ENCODE results near the gene MAPK14.
"Not testable (repeated sequence)": the region's sequence is repeated elsewhere in the genome, so short reads cannot be mapped to it uniquely, and the experiment has no call there.

The MAPK14 gene

GRCh38 chr6:36027501-36028087 lies at the start of gene MAPK14:
Gene MAPK14, plus strand, starts transcription at chr6:36027808. Its CDS starts 350 bp downstream, at chr6:36028158.
- DNase-seq, result peak; percentile 98 to 99

GRCh38 chr6:35980126-35980525 lies 47.5 kb upstream of the MAPK14 start:
- DNase-seq, result not testable (repeated sequence)

GRCh38 chr6:35980991-35981645 lies 46.5 kb upstream of the MAPK14 start:
- DNase-seq, result no peak

DNA sequence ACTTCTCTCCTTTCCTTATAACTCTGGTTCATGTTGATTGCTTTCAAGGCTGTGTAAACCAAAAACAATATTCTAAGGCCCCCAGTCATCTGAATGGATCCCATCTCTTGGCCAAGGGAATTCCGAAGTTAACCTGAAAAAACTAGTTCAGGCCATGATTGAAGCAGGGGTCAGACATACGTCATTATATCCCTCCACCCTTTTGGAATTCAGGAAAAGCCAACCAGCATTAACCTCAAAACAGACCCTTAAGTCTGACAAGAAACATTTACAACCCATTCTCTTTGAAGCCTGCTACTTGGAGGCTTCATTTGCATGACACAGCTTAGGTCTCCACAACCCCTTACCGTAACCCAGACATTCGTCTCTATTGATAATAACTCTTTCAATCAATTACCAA lies 42.9 kb upstream of the MAPK14 start:
- DNase-seq, result no peak

GRCh38 chr6:35988047-35988446 lies 39.6 kb upstream of the MAPK14 start:
- not testable (repeated sequence) for DNase-seq

GRCh38 chr6:35993150-35993549 lies 34.5 kb upstream of the MAPK14 start:
- no peak for DNase-seq

GRCh38 chr6:36000451-36000850 lies 27.2 kb upstream of the MAPK14 start:
- no peak for DNase-seq

GRCh38 chr6:36015666-36016065 lies 11.9 kb upstream of the MAPK14 start:
- DNase-seq, result no peak

- no peak for DNase-seq
Observed at GRCh38 chr6:36018339-36018738, 9.3 kb upstream of the MAPK14 start.

DNA sequence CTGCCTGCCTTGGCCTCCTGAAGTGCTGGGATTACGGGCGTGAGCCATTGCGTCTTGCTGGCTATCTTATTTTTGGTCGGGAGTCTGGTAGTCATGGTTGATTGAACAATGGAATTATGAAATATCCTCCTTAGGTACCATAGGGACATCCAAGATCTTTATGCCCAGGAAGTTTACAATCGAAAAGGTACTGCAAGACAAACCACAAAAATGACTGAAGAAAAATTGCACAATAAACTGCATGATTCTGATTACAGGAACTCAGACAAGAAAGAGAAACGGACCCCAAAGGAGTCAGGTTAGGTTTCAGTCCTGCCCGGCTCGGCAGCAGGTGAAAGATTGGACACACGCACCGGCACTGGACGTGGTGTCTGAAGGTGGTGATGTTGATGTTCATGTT lies 8.4 kb upstream of the MAPK14 start:
- no peak for DNase-seq

GRCh38 chr6:36020154-36020553 lies 7.5 kb upstream of the MAPK14 start:
- DNase-seq, result no peak

DNA sequence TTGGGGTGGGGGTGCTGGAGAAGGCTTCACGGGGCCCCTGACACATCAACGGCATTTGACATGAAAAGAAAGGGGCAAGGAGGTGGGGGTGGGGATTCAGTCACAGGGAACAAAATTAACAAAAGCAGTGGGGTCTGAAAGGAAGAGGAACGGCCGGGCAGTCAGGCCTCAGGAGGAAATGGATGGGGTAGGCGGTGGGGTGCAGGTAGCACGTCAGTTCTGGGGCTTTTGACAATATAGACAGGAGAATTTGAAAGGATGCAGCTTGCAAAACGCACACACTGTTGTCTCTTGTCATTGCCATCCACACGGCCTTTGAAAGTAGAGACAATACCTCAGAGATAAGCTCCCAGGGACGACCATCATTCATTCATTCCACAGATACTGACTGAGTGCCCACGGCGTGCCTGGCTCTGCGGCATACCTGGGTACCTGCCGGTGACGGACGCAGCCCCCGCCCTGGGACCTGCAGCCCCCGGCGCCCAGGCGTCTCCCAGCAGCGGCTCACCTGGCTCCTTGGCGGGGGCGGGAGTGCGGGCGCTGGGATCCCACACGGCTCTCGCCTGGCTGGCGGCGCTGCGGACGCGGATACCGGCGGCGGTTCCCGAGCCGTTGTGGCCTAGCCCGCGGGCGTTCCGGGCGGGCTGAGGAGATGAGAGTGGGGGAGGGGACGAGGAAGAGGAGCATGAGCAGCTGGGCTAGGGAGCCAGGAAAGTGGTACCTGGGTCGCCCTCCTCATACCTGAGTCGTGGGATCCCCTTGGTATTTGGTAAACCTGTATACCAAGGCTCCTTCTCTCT lies 3.4 kb upstream of the MAPK14 start, which contains the start of gene SLC26A8:
TSS of gene SLC26A8 (minus strand) at position 646 of the 800 bp plus-strand sequence. CDS start 4,934 bp downstream, outside the sequence.
- no peak for DNase-seq

DNA sequence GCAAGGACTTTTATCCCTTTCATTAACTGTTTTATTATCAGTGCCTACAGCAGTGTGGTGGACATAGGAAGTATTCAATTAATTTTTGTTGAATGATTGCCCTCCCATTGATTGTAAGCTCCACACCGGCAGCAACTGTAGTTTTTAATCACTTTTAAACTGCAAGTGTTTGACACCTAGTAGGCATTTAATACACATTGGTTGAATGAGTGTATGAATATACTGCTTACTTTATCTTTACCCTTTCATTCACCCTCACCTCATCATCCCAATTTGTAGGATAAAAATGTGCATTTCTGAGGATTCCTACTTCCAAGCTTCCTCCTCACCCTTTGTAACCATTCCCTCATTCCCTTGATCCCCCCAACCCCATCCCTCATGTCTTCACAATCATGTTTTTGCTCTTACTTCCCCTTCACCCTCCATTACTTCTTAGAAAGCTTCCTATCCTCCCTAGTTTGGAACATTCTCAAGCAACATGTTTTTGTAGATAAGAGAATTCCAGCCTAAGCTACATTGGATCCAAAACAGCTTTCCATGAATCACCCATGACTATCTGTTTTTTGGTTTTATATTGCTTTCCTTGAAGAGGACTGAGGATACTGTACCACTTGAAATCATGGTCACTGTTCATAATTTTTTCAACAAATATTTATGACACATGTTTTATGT lies 2.2 kb upstream of the MAPK14 start:
- no peak for DNase-seq

- no peak for DNase-seq
Observed at GRCh38 chr6:36025932-36026327, 1.7 kb upstream of the MAPK14 start.

GRCh38 chr6:36028088-36028876 lies 674 bp downstream of the MAPK14 start:
- DNase-seq, result peak; percentile 29 to 31

DNA sequence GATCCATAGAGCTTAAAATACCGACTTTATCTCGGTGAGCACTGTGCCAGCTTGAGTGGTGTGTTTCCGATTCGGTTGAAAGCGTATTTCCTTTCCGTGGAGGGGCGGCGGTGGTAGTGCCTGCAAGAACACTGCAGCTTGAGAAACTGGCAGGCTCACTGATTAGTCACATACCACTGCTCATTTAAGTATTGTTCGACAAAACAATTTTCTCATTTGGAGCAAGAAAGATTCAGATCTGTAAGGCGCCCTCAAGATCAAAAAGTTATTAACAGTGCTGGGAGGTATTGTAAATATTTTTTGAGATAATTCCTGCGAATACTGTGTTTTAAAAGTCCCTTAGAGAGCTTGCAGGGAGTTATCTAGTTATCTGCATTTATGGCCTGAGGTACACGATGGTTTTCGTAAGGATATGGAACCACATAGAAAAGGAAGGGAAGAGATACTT lies 1.3 kb downstream of the MAPK14 start:
- DNase-seq, result peak; percentile 75 to 76

- DNase-seq, result no peak
Observed at GRCh38 chr6:36029464-36029863, 1.9 kb downstream of the MAPK14 start.

GRCh38 chr6:36032261-36032660 lies 4.7 kb downstream of the MAPK14 start:
- no peak for DNase-seq

GRCh38 chr6:36033144-36033543 lies 5.5 kb downstream of the MAPK14 start:
- DNase-seq, result not testable (repeated sequence)

GRCh38 chr6:36033935-36034334 lies 6.3 kb downstream of the MAPK14 start:
- peak; percentile 12 to 22 for DNase-seq

DNA sequence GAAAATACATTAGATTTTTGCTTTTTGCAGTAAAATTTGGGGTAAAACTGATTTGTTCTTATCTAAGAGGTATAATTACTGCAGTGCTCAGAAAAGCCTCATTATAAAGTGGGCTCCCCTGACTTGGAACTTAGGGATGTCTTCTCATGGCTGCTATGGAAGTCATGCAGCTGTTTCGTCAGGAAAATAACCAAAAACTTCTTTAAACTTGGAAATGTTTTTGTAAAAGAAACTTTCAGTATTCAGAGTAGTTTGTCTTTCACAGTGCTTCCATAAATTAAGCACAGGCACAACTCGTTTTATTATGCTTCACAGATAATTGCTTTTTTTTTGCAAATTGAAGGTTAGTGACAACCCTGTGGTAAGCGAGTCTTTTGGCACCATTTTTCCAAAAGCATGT lies 6.8 kb downstream of the MAPK14 start:
- DNase-seq, result no peak

GRCh38 chr6:36035225-36035624 lies 7.6 kb downstream of the MAPK14 start:
- no peak for DNase-seq
